Neural cell (in vitro differentiated cells): ENCODE measurements around the gene COPZ2. TPM values are rescaled to one million over a fixed set of nuclear protein-coding genes. Genes with fewer than 3 reads are reported as not detected.

Experiments
- H2AFZ ChIP-seq: fragments of 200-600, 300-800 bp; sonication (generic), shearing (Covaris generic); 2 replicates; pipeline ENCODE4 v1.6.0; 2014; ENCODE audit warnings: low read depth, mild to moderate bottlenecking, antibody characterized with exemption, low read length, moderate library complexity
- H3F3A ChIP-seq: fragments of 200-600 bp; shearing (Covaris generic); 2 replicates; pipeline ENCODE4 v1.6.1; 2016; ENCODE audit warnings: mild to moderate bottlenecking, moderate library complexity, mixed read lengths, antibody characterized with exemption, low read length; ENCODE audit not compliant: insufficient read depth, poor library complexity, severe bottlenecking
- H3K27ac ChIP-seq: fragments of 200-600, 300-800 bp; sonication (generic), shearing (Covaris generic); 2 replicates; pipeline ENCODE4 v1.5.1; 2014; ENCODE audit warnings: mild to moderate bottlenecking, low read length, moderate library complexity
- H3K27me3 ChIP-seq: fragments of 300-800, 200-600 bp; sonication (generic), shearing (Covaris generic); 2 replicates; pipeline ENCODE4 v1.6.0; 2014; ENCODE audit warnings: mild to moderate bottlenecking, low read depth, low read length, moderate library complexity; ENCODE audit not compliant: insufficient read depth
- H3K36me3 ChIP-seq: fragments of 300-800, 200-600 bp; sonication (generic), shearing (Covaris generic); 2 replicates; pipeline ENCODE4 v1.5.1; 2014; ENCODE audit warnings: mild to moderate bottlenecking, antibody characterized with exemption, low read length, moderate library complexity; ENCODE audit not compliant: insufficient read depth
- H3K4me2 ChIP-seq: fragments of 300-800, 200-600 bp; sonication (generic), shearing (Covaris generic); 2 replicates; pipeline ENCODE4 v1.6.0; 2014; ENCODE audit warnings: mild to moderate bottlenecking, low read length
- H3K4me3 ChIP-seq: fragments of 300-800, 200-600 bp; sonication (generic), shearing (Covaris generic); 2 replicates; pipeline ENCODE4 v1.5.1; 2014; ENCODE audit warnings: mild to moderate bottlenecking, low read length, moderate library complexity
- H3K79me2 ChIP-seq: fragments of 200-600 bp; shearing (Covaris generic); replicated peaks from 2 replicates; pipeline ENCODE4 v1.6.0; 2014; ENCODE audit warnings: mild to moderate bottlenecking, low read length, moderate library complexity; ENCODE audit not compliant: insufficient read depth
- H3K9ac ChIP-seq: fragments of 300-800, 200-600 bp; sonication (generic), shearing (Covaris generic); 2 replicates; pipeline ENCODE4 v1.6.1; 2016; ENCODE audit warnings: mild to moderate bottlenecking, low read length, mixed read lengths
- H3K9me2 ChIP-seq: fragments of 200-600 bp; shearing (Covaris generic); 2 replicates; pipeline ENCODE4 v1.6.1; 2016; ENCODE audit warnings: mild to moderate bottlenecking, low read length, mixed read lengths; ENCODE audit not compliant: insufficient read depth
- H3K9me3 ChIP-seq: fragments of 200-600, 300-800 bp; sonication (generic), shearing (Covaris generic); 2 replicates; pipeline ENCODE4 v1.6.1; 2016; ENCODE audit warnings: mild to moderate bottlenecking, mixed run types, low read length, moderate library complexity, mixed read lengths
- H4K20me1 ChIP-seq: fragments of 200-600 bp; shearing (Covaris generic); 2 replicates; pipeline ENCODE4 v1.6.1; 2016; ENCODE audit warnings: mild to moderate bottlenecking, mixed run types; ENCODE audit not compliant: insufficient read depth
- EP300 ChIP-seq: fragments of 450-650 bp; conservative IDR thresholded peaks from 2 replicates; pipeline ENCODE4 v1.6.1; 2014; ENCODE audit warnings: antibody characterized with exemption, mild to moderate bottlenecking, moderate library complexity; ENCODE audit not compliant: poor library complexity, severe bottlenecking
- EZH2 ChIP-seq: fragments of 200-600, 300-800 bp; shearing (Covaris generic), sonication (generic); IDR thresholded peaks from 2 replicates; pipeline ENCODE4 v1.6.1; 2014; ENCODE audit warnings: antibody characterized with exemption, low read length, borderline replicate concordance, mild to moderate bottlenecking; ENCODE audit not compliant: insufficient read depth, poor library complexity, severe bottlenecking
- MXI1 ChIP-seq: fragments of 450-650 bp; conservative IDR thresholded peaks from 2 replicates; pipeline ENCODE4 v1.6.1; 2014; ENCODE audit warnings: antibody characterized with exemption, mild to moderate bottlenecking; ENCODE audit not compliant: poor library complexity, severe bottlenecking
- POLR2AphosphoS5 ChIP-seq: IDR thresholded peaks from 2 replicates; pipeline ENCODE4 v1.6.1; 2012
- RAD21 ChIP-seq: fragments of 450-650 bp; conservative IDR thresholded peaks from 2 replicates; pipeline ENCODE4 v1.6.1; 2014; ENCODE audit warnings: antibody characterized with exemption, mild to moderate bottlenecking, moderate library complexity
- REST ChIP-seq: IDR thresholded peaks from 2 replicates; pipeline ENCODE4 v1.6.1; 2012; ENCODE audit warnings: borderline replicate concordance
- SMC3 ChIP-seq: fragments of 450-650 bp; conservative IDR thresholded peaks from 2 replicates; pipeline ENCODE4 v1.6.1; 2014; ENCODE audit warnings: antibody characterized with exemption, mild to moderate bottlenecking, moderate library complexity; ENCODE audit not compliant: poor library complexity
- polyA plus RNA-seq: library from polyadenylated mRNA; depleted of rRNA; stranded (reverse); fragments of >200 nt; gene quantifications from 2 replicates; pipeline ENCODE4 v1.2.3, GENCODE V29; 2014
- TF ChIP-seq, protein P1 (sequence below): fragments of 450-650 bp; IDR thresholded peaks from 2 replicates; pipeline ENCODE4 v1.5.1; 2014; ENCODE audit warnings: antibody characterized with exemption, mild to moderate bottlenecking, moderate library complexity; ENCODE audit not compliant: poor library complexity, severe bottlenecking

COPZ2 gene
- polyA plus RNA-seq, 1 donor from 2014 or later, result not detected

GRCh38 chr17:48053758-48054237 is 16.2 kb upstream of the COPZ2 start:
- Histone ChIP-seq H4K20me1 (peaks cover 9% of the 10 kb centered on the region), H3K9me2 (no peaks in the 10 kb centered on the region), H3K9me3 (no peaks in the 10 kb centered on the region), H2AFZ (peak overlapping the region; percentile 14), H3F3A (no peaks in the 10 kb centered on the region), H3K27me3 (no peaks in the 10 kb centered on the region), H3K4me2 (peak overlapping the region; percentile 88), H3K36me3 (no peaks in the 10 kb centered on the region), H3K9ac (peak overlapping the region; percentile 73), H3K4me3 (peak overlapping the region; percentile 85), H3K27ac (peak overlapping the region; percentile 89), H3K79me2 (peaks cover 60% of the 10 kb centered on the region)
- TF ChIP-seq POLR2AphosphoS5, result no peak
- no peak for TF ChIP-seq EZH2
- TF ChIP-seq, protein P1, sequence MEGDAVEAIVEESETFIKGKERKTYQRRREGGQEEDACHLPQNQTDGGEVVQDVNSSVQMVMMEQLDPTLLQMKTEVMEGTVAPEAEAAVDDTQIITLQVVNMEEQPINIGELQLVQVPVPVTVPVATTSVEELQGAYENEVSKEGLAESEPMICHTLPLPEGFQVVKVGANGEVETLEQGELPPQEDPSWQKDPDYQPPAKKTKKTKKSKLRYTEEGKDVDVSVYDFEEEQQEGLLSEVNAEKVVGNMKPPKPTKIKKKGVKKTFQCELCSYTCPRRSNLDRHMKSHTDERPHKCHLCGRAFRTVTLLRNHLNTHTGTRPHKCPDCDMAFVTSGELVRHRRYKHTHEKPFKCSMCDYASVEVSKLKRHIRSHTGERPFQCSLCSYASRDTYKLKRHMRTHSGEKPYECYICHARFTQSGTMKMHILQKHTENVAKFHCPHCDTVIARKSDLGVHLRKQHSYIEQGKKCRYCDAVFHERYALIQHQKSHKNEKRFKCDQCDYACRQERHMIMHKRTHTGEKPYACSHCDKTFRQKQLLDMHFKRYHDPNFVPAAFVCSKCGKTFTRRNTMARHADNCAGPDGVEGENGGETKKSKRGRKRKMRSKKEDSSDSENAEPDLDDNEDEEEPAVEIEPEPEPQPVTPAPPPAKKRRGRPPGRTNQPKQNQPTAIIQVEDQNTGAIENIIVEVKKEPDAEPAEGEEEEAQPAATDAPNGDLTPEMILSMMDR, result no peak
- no peak for TF ChIP-seq REST
- TF ChIP-seq MXI1, result no peak

- Histone ChIP-seq H3K9me2 (no peaks in the 10 kb centered on the region), H3K9me3 (no peaks in the 10 kb centered on the region), H3K27ac (peak overlapping the region; percentile 89), H3K27me3 (no peaks in the 10 kb centered on the region), H3K4me3 (peak overlapping the region; percentile 85), H3K79me2 (peaks cover 61% of the 10 kb centered on the region), H4K20me1 (peaks cover 9% of the 10 kb centered on the region), H3F3A (no peaks in the 10 kb centered on the region), H3K36me3 (no peaks in the 10 kb centered on the region), H3K4me2 (peak overlapping the region; percentile 88), H2AFZ (no peak overlapping the region), H3K9ac (peak overlapping the region; percentile 73)
- TF ChIP-seq, protein P1, result no peak
- TF ChIP-seq EP300 (no peak), SMC3 (no peak), RAD21 (no peak), EZH2 (no peak), MXI1 (no peak)
Observed at GRCh38 chr17:48052956-48053757, 15.6 kb upstream of the COPZ2 start.
